HG03103 (cell line): ENCODE measurements around the gene CERS3.

Experiments used
- ATAC-seq: cut with Tn5 transposase; IDR thresholded peaks from one replicate; pipeline ENCODE4 v1.9.1; 2021; ENCODE audit warnings: low read depth; ENCODE audit not compliant: unreplicated experiment

Gene CERS3

GRCh38 chr15:100393008-100393407 is 135.7 kb downstream of the CERS3 start:
- ATAC-seq: no peak

GRCh38 chr15:100385300-100386050 is 143.3 kb downstream of the CERS3 start:
- ATAC-seq: no peak

GRCh38 chr15:100384108-100384410 is 144.7 kb downstream of the CERS3 start:
- no peak for ATAC-seq

- no peak for ATAC-seq
Measured at GRCh38 chr15:100383302-100384107, 145.2 kb downstream of the CERS3 start.

- no peak for ATAC-seq
Measured at GRCh38 chr15:100373942-100374341, 154.8 kb downstream of the CERS3 start.

- no peak for ATAC-seq
Measured at GRCh38 chr15:100373120-100373896, 155.4 kb downstream of the CERS3 start.

- ATAC-seq: no peak
Measured at GRCh38 chr15:100372739-100373119, 156.0 kb downstream of the CERS3 start.

GRCh38 chr15:100355342-100355741 is 173.4 kb downstream of the CERS3 start:
- ATAC-seq: no peak

- ATAC-seq: no peak
Measured at GRCh38 chr15:100353449-100353848, 175.3 kb downstream of the CERS3 start.

- ATAC-seq: no peak
Measured at GRCh38 chr15:100350434-100351226, 178.1 kb downstream of the CERS3 start.
